ENCODE results near the gene ETV3L. TPM values are rescaled to one million over a fixed set of nuclear protein-coding genes. Genes with fewer than 3 reads are reported as not detected.

Gene ETV3L
- total RNA-seq, 1 donor from 2014 or later = not detected

- Histone ChIP-seq H3K27me3 (ENCODE audit: control insufficient read depth, insufficient read depth, low read length) (peaks cover 4% of the 10 kb centered on the region), H3K36me3 (ENCODE audit: control insufficient read depth, insufficient read depth, low read length) (no peaks in the 10 kb centered on the region), H3K4me3 (ENCODE audit: low read depth, low read length) (no peak overlapping the region)
- DNase-seq (ENCODE audit: low read depth) = no peak
- TF ChIP-seq CTCF (IDR thresholded peaks at IDR 0.05; ENCODE audit: insufficient read depth, low read length, poor library complexity, severe bottlenecking) = no peak
These were observed 4.1 kb downstream of the ETV3L start for GRCh38 chr1:157095551-157095950.

GRCh38 chr1:157095091-157095490 is 4.5 kb downstream of the ETV3L start:
- DNase-seq (ENCODE audit: low read depth) = no peak
- TF ChIP-seq CTCF (IDR thresholded peaks at IDR 0.05; ENCODE audit: insufficient read depth, low read length, poor library complexity, severe bottlenecking) = no peak
- peaks cover 4% of the 10 kb centered on the region for H3K27me3 ChIP-seq (ENCODE audit: control insufficient read depth, insufficient read depth, low read length)
- no peak overlapping the region for H3K4me3 ChIP-seq (ENCODE audit: low read depth, low read length)
- no peaks in the 10 kb centered on the region for H3K36me3 ChIP-seq (ENCODE audit: control insufficient read depth, insufficient read depth, low read length)

- Histone ChIP-seq H3K36me3 (ENCODE audit: control insufficient read depth, insufficient read depth, low read length) (no peaks in the 10 kb centered on the region), H3K27me3 (ENCODE audit: control insufficient read depth, insufficient read depth, low read length) (peaks cover 4% of the 10 kb centered on the region), H3K4me3 (ENCODE audit: low read depth, low read length) (no peak overlapping the region)
- no peak for DNase-seq (ENCODE audit: low read depth)
- no peak for TF ChIP-seq CTCF (IDR thresholded peaks at IDR 0.05; ENCODE audit: insufficient read depth, low read length, poor library complexity, severe bottlenecking)
These were observed 6.8 kb downstream of the ETV3L start for GRCh38 chr1:157092831-157093230.

- no peaks in the 10 kb centered on the region for H3K36me3 ChIP-seq (ENCODE audit: control insufficient read depth, insufficient read depth, low read length)
- TF ChIP-seq CTCF (IDR thresholded peaks at IDR 0.05; ENCODE audit: insufficient read depth, low read length, poor library complexity, severe bottlenecking) = no peak
- H3K4me3 ChIP-seq (ENCODE audit: low read depth, low read length) = no peak overlapping the region
- H3K27me3 ChIP-seq (ENCODE audit: control insufficient read depth, insufficient read depth, low read length) = peaks cover 4% of the 10 kb centered on the region
- DNase-seq (ENCODE audit: low read depth) = no peak
These were observed 7.8 kb downstream of the ETV3L start for GRCh38 chr1:157091668-157092273.

- DNase-seq (ENCODE audit: low read depth) = no peak
- Histone ChIP-seq H3K27me3 (ENCODE audit: control insufficient read depth, insufficient read depth, low read length) (peaks cover 4% of the 10 kb centered on the region), H3K36me3 (ENCODE audit: control insufficient read depth, insufficient read depth, low read length) (no peaks in the 10 kb centered on the region), H3K4me3 (ENCODE audit: low read depth, low read length) (no peak overlapping the region)
- TF ChIP-seq CTCF (IDR thresholded peaks at IDR 0.05; ENCODE audit: insufficient read depth, low read length, poor library complexity, severe bottlenecking) = no peak
These were observed 8.4 kb downstream of the ETV3L start for GRCh38 chr1:157091186-157091585.

GRCh38 chr1:157090771-157091170 is 8.8 kb downstream of the ETV3L start:
- Histone ChIP-seq H3K36me3 (ENCODE audit: control insufficient read depth, insufficient read depth, low read length) (no peaks in the 10 kb centered on the region), H3K27me3 (ENCODE audit: control insufficient read depth, insufficient read depth, low read length) (peaks cover 4% of the 10 kb centered on the region), H3K4me3 (ENCODE audit: low read depth, low read length) (no peak overlapping the region)
- TF ChIP-seq CTCF (IDR thresholded peaks at IDR 0.05; ENCODE audit: insufficient read depth, low read length, poor library complexity, severe bottlenecking) = no peak
- DNase-seq (ENCODE audit: low read depth) = no peak
